SK-N-SH treated with all-trans-retinoic acid at 6 μM for 48 hours (cell line): ENCODE measurements around the gene CLTB.

Experiments used
- CSRNP3 ChIP-seq: fragments of 250-450 bp; sonication (Bioruptor Pico); IDR thresholded peaks from 2 replicates; pipeline ENCODE4 v1.5.1; 2021; ENCODE audit warnings: mild to moderate bottlenecking, moderate library complexity
- ISL1 ChIP-seq: fragments of 250-450 bp; sonication (Bioruptor Pico); IDR thresholded peaks from 2 replicates; pipeline ENCODE4 v2.1.2; 2022; ENCODE audit warnings: mild to moderate bottlenecking, moderate library complexity
- RARB ChIP-seq: fragments of 250-450 bp; sonication (Bioruptor Pico); IDR thresholded peaks from 2 replicates; pipeline ENCODE4 v1.8.0; 2021; ENCODE audit warnings: mild to moderate bottlenecking, moderate library complexity
- ZC3H10 ChIP-seq: fragments of 250-450 bp; sonication (Bioruptor Pico); IDR thresholded peaks from 2 replicates; pipeline ENCODE4 v1.5.1; 2021; ENCODE audit warnings: mild to moderate bottlenecking, moderate library complexity

- no peak for TF ChIP-seq RARB
- TF ChIP-seq ZC3H10 (CRISPR knock-in tag): no peak
- TF ChIP-seq CSRNP3 (CRISPR knock-in tag): no peak
- TF ChIP-seq ISL1 (CRISPR knock-in tag): no peak
Measured at GRCh38 chr5:176389135-176390123, 26.9 kb downstream of the CLTB start.
